HFFc6 (cell line): ENCODE measurements around the gene RND2. TPM values are rescaled to one million over a fixed set of nuclear protein-coding genes. Genes with fewer than 3 reads are reported as not detected.

Source experiments
- DNase-seq: peaks from one replicate; pipeline ENCODE4 v3.0.0-alpha.2; 2018
- H3K27ac Mint-ChIP-seq: 2 replicates; pipeline ENCODE4 v1.8.0; 2020; ENCODE audit warnings: mild to moderate bottlenecking, mixed read lengths
- H3K27me3 Mint-ChIP-seq: 2 replicates; pipeline ENCODE4 v1.8.0; 2021; ENCODE audit warnings: mild to moderate bottlenecking, moderate library complexity, mixed read lengths; ENCODE audit not compliant: insufficient read depth
- H3K36me3 Mint-ChIP-seq: 2 replicates; pipeline ENCODE4 v1.8.0; 2021; ENCODE audit warnings: low read depth, mixed read lengths
- H3K4me1 Mint-ChIP-seq: 2 replicates; pipeline ENCODE4 v1.8.0; 2020; ENCODE audit warnings: low read depth, mixed read lengths
- H3K4me3 Mint-ChIP-seq: 2 replicates; pipeline ENCODE4 v1.8.0; 2020; ENCODE audit warnings: mild to moderate bottlenecking, moderate library complexity, mixed read lengths
- H3K9me3 Mint-ChIP-seq: 2 replicates; pipeline ENCODE4 v1.8.0; 2020; ENCODE audit warnings: mild to moderate bottlenecking, mixed read lengths
- total RNA-seq, 6 experiments: library from RNA; stranded (reverse); fragmentation: NEBNext Ultra II Directional; extraction: Animal tissue kit (Norgen Biotek cat#: 25700); gene quantifications; 2 replicates in 1 of 6; 3 replicates in 5 of 6; pipeline ENCODE4 v1.2.3, GENCODE V29; 2021
- TF ChIP-seq, protein P1 (sequence below): fragments of 200-600 bp; sonication (generic); IDR thresholded peaks from 2 replicates; pipeline ENCODE4 v1.5.0; 2021; ENCODE audit warnings: antibody characterized with exemption, mild to moderate bottlenecking

Gene RND2
- total RNA-seq, 6 experiments from 2014 or later: 0.14 to 0.43 (median 0.37) TPM

DNA sequence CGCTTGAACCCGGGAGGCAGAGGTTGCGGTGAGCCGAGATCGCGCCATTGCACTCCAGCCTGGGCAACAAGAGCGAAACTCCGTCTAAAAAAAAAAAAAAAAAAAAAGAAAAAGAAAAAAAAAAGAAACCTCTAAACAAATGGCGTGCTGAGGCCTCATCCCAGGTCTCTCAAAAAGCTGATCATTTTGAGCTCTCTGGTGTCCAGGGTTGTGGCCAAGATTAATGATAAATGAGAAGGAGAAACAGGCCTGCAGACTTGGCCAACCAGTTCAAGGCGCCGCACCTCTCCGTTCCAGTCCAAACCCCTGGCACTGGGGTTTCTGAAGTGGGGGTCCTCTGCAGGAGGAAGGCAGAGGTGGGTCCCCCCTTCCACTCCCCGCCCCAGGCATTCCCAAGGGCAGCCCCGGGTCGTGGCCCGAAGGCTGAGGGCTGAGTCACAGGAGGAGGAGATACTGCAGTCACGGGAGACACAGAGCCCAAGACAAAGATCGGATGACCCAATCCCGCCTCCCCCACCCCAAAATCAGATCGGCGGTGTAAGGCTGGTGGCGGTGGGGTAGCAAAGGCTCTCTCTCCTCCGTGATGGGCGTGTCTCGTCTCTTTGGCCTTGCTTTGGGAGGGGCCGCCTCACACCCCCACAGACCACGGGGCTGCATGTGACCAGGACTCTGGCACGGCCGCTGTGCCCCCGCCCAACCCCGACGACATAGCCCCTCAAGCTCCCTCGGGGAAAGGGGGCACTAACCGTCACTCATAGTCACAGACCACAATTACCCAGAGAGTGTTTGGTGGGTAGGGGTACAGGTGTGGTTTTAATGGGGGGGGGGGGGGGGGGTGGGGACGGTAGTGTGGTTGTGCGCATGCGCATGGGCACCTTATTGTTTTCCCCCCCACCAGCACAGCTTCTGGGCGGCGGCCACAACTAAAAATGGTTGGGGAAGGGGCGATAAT, 4.0 kb upstream of the RND2 start:
- Mint-ChIP-seq H3K4me3 (peak overlapping the region; percentile 90), H3K4me1 (peaks cover 34% of the 10 kb centered on the region), H3K27me3 (no peaks in the 10 kb centered on the region; the same call in none of the 2 replicates), H3K27ac (peak overlapping the region; percentile 84), H3K9me3 (no peaks in the 10 kb centered on the region), H3K36me3 (0 out of 2 replicates have a peak, but pooled peaks cover 7% of the 10 kb centered on the region)
- DNase-seq: peak; percentile 41
- TF ChIP-seq, protein P1, sequence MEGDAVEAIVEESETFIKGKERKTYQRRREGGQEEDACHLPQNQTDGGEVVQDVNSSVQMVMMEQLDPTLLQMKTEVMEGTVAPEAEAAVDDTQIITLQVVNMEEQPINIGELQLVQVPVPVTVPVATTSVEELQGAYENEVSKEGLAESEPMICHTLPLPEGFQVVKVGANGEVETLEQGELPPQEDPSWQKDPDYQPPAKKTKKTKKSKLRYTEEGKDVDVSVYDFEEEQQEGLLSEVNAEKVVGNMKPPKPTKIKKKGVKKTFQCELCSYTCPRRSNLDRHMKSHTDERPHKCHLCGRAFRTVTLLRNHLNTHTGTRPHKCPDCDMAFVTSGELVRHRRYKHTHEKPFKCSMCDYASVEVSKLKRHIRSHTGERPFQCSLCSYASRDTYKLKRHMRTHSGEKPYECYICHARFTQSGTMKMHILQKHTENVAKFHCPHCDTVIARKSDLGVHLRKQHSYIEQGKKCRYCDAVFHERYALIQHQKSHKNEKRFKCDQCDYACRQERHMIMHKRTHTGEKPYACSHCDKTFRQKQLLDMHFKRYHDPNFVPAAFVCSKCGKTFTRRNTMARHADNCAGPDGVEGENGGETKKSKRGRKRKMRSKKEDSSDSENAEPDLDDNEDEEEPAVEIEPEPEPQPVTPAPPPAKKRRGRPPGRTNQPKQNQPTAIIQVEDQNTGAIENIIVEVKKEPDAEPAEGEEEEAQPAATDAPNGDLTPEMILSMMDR: no peak

GRCh38 chr17:43021741-43022512, 3.1 kb upstream of the RND2 start, which contains the start of gene VAT1:
TSS of gene VAT1 (minus strand) at chr17:43022385. CDS start at chr17:43022322, 63 bp downstream.
- H3K27ac Mint-ChIP-seq: peak within 1 kb of the TSS; percentile 84
- DNase-seq: peak; percentile 50
- no peaks in the 10 kb centered on the region for H3K9me3 Mint-ChIP-seq
- H3K36me3 Mint-ChIP-seq: 0 out of 2 replicates have a peak, but pooled peaks cover 5% of the 10 kb centered on the region
- peaks cover 32% of the 10 kb centered on the region for H3K4me1 Mint-ChIP-seq
- peaks cover 4% of the 10 kb centered on the region for H3K27me3 Mint-ChIP-seq
- H3K4me3 Mint-ChIP-seq: peak within 1 kb of the TSS; percentile 90
- TF ChIP-seq, protein P1: peak; percentile 12; the same call in 1 of the 2 replicates

DNA sequence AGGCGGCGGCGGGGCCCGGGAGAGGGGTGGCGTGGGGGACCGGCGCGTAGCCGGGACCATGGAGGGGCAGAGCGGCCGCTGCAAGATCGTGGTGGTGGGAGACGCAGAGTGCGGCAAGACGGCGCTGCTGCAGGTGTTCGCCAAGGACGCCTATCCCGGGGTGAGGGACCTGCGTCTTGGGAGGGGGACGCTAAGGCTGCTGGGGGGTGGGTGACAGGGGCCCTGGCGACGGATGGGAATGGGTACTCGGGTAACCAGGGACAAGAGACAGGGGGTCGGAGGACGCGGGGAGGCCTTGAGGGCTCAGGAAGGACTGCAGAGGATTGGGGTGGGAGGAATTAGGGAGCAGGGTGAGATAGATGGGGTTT, 243 bp downstream of the RND2 start:
- H3K27me3 Mint-ChIP-seq: peaks cover 7% of the 10 kb centered on the region
- H3K4me3 Mint-ChIP-seq: peak overlapping the region; percentile 79
- DNase-seq: no peak
- H3K27ac Mint-ChIP-seq: no peak overlapping the region
- no peaks in the 10 kb centered on the region for H3K36me3 Mint-ChIP-seq
- TF ChIP-seq, protein P1: no peak
- H3K4me1 Mint-ChIP-seq: peaks cover 12% of the 10 kb centered on the region
- H3K9me3 Mint-ChIP-seq: no peaks in the 10 kb centered on the region

GRCh38 chr17:43025766-43026537, 921 bp downstream of the RND2 start:
- Mint-ChIP-seq H3K36me3 (no peaks in the 10 kb centered on the region), H3K27me3 (peaks cover 7% of the 10 kb centered on the region), H3K27ac (no peak overlapping the region), H3K4me1 (peaks cover 10% of the 10 kb centered on the region), H3K4me3 (peak overlapping the region; percentile 79; the same call in 1 of the 2 replicates), H3K9me3 (no peaks in the 10 kb centered on the region)
- DNase-seq: no peak
- TF ChIP-seq, protein P1: no peak

GRCh38 chr17:43026595-43026994, 1.6 kb downstream of the RND2 start:
- Mint-ChIP-seq H3K27ac (no peak overlapping the region), H3K27me3 (peaks cover 7% of the 10 kb centered on the region), H3K36me3 (no peaks in the 10 kb centered on the region), H3K9me3 (no peaks in the 10 kb centered on the region), H3K4me1 (peaks cover 10% of the 10 kb centered on the region), H3K4me3 (no peak overlapping the region)
- no peak for DNase-seq
- TF ChIP-seq, protein P1: peak; percentile 20; the same call in 1 of the 2 replicates
